ENCODE results near the gene ACAD9.

The ACAD9 gene

DNA sequence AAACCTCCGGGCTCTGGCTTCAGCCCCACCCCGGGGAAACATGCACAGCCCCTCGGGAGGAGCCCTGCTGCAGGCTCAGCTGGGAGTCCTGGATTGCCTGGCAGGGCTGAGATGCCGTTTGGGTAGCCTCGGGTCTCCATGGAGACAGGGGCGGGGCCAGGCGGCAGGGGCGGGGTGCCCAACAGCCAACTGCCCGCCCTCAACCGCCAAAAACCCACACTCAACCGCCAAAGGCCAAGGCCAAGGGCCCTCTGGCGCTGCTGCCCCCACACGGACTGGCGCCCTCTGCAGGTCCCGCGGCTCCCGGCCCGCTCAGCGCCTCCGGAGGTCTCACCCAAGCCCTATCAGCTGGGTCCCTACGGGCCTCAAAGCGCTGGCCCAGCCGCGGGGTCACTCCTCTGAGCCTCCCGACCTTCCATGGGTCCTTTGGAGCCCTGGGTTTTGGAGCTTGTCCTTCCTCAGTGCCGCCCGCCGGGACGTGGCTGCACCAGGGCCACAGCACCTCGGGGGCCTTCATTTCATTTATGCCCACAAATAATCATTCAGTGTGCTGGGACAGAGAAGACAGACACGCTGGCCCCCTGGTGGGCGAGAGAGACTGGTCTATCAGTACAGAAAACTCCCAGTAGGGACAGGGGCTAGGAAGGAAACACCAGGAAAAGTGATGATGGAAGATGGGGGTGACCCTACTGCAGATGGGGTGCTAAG is 33.5 kb upstream of the ACAD9 start:
- TF ChIP-seq, protein P1, sequence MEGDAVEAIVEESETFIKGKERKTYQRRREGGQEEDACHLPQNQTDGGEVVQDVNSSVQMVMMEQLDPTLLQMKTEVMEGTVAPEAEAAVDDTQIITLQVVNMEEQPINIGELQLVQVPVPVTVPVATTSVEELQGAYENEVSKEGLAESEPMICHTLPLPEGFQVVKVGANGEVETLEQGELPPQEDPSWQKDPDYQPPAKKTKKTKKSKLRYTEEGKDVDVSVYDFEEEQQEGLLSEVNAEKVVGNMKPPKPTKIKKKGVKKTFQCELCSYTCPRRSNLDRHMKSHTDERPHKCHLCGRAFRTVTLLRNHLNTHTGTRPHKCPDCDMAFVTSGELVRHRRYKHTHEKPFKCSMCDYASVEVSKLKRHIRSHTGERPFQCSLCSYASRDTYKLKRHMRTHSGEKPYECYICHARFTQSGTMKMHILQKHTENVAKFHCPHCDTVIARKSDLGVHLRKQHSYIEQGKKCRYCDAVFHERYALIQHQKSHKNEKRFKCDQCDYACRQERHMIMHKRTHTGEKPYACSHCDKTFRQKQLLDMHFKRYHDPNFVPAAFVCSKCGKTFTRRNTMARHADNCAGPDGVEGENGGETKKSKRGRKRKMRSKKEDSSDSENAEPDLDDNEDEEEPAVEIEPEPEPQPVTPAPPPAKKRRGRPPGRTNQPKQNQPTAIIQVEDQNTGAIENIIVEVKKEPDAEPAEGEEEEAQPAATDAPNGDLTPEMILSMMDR (IDR thresholded peaks at IDR 0.05; ENCODE audit: borderline replicate concordance, insufficient read depth, low read depth, low read length): peak; percentile 78
- H3K4me3 ChIP-seq (ENCODE audit: low read depth, low read length): peak overlapping the region; percentile 12

GRCh38 chr3:128846486-128846891 is 32.9 kb upstream of the ACAD9 start:
- TF ChIP-seq, protein P1 (IDR thresholded peaks at IDR 0.05; ENCODE audit: borderline replicate concordance, insufficient read depth, low read depth, low read length): no peak
- no peak overlapping the region for H3K4me3 ChIP-seq (ENCODE audit: low read depth, low read length)

DNA sequence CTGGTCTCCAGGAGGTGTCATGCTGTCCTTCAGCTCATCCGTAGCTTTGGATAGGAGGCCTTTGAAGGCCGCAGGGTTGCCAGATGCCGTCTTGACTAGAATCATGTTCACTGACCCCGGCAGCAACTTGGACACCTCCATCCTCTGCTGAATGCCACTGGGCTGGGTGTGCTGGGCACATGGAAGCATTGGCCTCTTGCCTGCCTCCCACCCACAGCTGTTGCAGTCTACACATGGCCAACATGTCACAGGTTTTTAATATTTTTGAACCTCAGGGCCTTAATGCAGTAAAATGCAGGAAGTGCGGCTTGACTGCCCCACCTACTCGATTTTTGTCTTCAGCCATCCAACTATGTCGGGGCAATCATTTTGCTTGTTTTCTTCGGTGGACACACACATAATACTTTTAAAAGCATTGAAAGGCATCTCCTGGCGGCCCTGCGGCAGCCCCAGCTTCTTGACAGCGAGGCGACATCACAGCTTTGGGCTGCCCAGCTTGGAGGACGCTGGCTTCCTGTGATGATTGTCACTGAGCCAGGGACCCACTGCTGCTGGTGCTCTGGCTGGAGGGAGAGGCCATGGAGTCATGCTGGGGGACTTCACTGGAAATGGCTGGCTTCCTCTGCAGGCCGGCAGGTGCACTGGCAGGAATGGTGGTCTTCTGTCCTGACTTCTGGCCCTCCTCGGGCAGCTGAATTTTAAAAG is 31.6 kb upstream of the ACAD9 start:
- no peak overlapping the region for H3K4me3 ChIP-seq (ENCODE audit: low read depth, low read length)
- TF ChIP-seq, protein P1 (IDR thresholded peaks at IDR 0.05; ENCODE audit: borderline replicate concordance, insufficient read depth, low read depth, low read length): no peak

GRCh38 chr3:128848936-128849335 is 30.5 kb upstream of the ACAD9 start:
- no peak overlapping the region for H3K4me3 ChIP-seq (ENCODE audit: low read depth, low read length)
- TF ChIP-seq, protein P1 (IDR thresholded peaks at IDR 0.05; ENCODE audit: borderline replicate concordance, insufficient read depth, low read depth, low read length): no peak

DNA sequence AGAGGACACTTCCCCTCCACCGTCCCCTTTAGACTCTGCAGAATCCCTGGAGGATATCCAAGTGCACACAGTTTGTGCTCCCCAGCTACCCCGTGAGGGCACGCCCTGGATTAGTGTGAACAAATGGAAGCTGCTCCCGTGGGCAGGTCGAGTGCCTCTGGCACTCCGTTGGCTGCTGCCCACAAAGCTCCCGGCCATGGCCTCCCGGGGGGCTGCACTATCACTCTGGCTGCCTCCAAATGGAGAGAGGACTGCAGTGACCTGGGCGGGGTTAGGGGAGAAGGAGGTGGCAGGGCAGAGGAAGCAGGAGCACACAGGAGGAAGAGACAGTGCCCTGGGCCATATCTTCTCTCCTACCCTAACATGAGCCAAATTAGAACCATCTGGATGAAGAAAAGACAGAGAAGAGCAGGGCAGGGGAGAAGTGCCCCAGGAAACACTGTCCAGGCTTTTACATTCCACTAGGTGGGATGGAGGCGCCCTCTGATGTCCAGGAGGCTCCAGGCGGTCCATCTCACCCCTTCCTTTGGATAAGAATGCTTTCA is 29.4 kb upstream of the ACAD9 start:
- TF ChIP-seq, protein P1 (IDR thresholded peaks at IDR 0.05; ENCODE audit: borderline replicate concordance, insufficient read depth, low read depth, low read length): no peak
- H3K4me3 ChIP-seq (ENCODE audit: low read depth, low read length): no peak overlapping the region

DNA sequence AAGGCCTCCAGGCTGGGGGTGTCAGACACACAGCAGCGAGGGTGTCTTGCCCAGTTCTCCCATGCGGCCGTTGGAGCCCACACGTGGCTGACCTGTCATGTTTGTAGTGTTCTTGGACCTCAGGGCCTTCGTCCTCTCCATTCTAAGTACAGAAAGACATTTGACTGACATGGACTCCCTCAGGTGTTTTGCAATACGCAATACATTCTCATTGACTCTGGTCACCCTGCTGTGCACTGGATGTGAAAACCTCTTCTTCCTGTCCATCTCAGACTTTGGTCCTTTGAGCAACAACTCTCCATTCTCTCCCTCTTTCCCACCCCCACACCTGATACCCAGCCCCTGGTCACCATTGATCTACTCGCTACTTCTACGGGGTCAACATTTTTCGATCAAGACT is 28.9 kb upstream of the ACAD9 start:
- no peak overlapping the region for H3K4me3 ChIP-seq (ENCODE audit: low read depth, low read length)

More for the DNA sequence above, 28.9 kb upstream of the ACAD9 start:
- TF ChIP-seq, protein P1 (IDR thresholded peaks at IDR 0.05; ENCODE audit: borderline replicate concordance, insufficient read depth, low read depth, low read length): no peak
